ENCODE results near the gene OXER1. TPM values are rescaled to one million over a fixed set of nuclear protein-coding genes. Genes with fewer than 3 reads are reported as not detected.

Gene OXER1
- total and polyA plus RNA-seq, 9 of the 15 experiments (the other 6 are each of a cell fraction or from before 2014, with no cell fraction given), result not detected

- no peak overlapping the region for H2AFZ ChIP-seq (ENCODE audit: low read depth, low read length)
- no peak overlapping the region for H3K9ac ChIP-seq (ENCODE audit: insufficient read depth in 1 of 2, low read depth in 2 of 2, low read length in 2 of 2)
- H4K20me1 ChIP-seq (replicated peaks; ENCODE audit: control insufficient read depth, insufficient read depth, low read length), result peaks cover 8% of the 10 kb centered on the region
- no peak for DNase-seq (ENCODE audit: extremely low read depth in 1 of 4, low spot score in 3 of 4)
- no TSS peak for BruUV-seq (replicated peaks)
- ATAC-seq, result no peak
- FAIRE-seq, result no peak
- intact Hi-C loops (cut with micrococcal nuclease), result no loop called here
- no peak overlapping the region for H3K4me2 ChIP-seq (ENCODE audit: insufficient read depth, low read length)
- H3K79me2 ChIP-seq (ENCODE audit: control insufficient read depth, insufficient read depth, low read length), result no peaks in the 10 kb centered on the region
- H3K4me3 ChIP-seq, result no peak overlapping the region
- no peaks in the 10 kb centered on the region for H3K9me3 ChIP-seq (replicated peaks; ENCODE audit: control insufficient read depth, insufficient read depth, low read depth, low read length)
- in situ Hi-C loops (cut with MboI), result no loop called here
- TF ChIP-seq PPARD (CRISPR knock-in tag; IDR thresholded peaks at IDR 0.05) (no peak), ZNF57 (CRISPR knock-in tag; IDR thresholded peaks at IDR 0.05) (no peak), BACH1 (tag; IDR thresholded peaks at IDR 0.05) (no peak), MIER1 (IDR thresholded peaks at IDR 0.05; ENCODE audit: low read depth) (no peak), LCOR (CRISPR knock-in tag; IDR thresholded peaks at IDR 0.05) (no peak), ZNF699 (CRISPR knock-in tag; IDR thresholded peaks at IDR 0.05; ENCODE audit: insufficient replicate concordance) (no peak), ZNF316 (IDR thresholded peaks at IDR 0.05) (no peak), HOXB6 (CRISPR knock-in tag; IDR thresholded peaks at IDR 0.05; ENCODE audit: borderline replicate concordance) (no peak), ZKSCAN8 (CRISPR knock-in tag; IDR thresholded peaks at IDR 0.05) (no peak), TRIM25 (IDR thresholded peaks at IDR 0.05; ENCODE audit: borderline replicate concordance) (no peak), ZNF584 (CRISPR knock-in tag; IDR thresholded peaks at IDR 0.05; ENCODE audit: low read depth) (no peak)
- H3K27me3 ChIP-seq (ENCODE audit: control insufficient read depth in 2 of 2, insufficient read depth in 2 of 2, low read length in 2 of 2), result peaks cover 6 to 66% of the 10 kb centered on the region in 2 experiments; a peak in 4 of 5 replicates
- no peak overlapping the region for H3K27ac ChIP-seq (ENCODE audit: extremely low read depth, low read depth, low read length)
- POLR2A ChIA-PET, result interaction anchor here (0.7 kb wide), 1 partner anchor 10 kb away, joined by 3 read pairs; no protein-coding TSS in a partner anchor
- H3K4me1 ChIP-seq (replicated peaks in 1 of 2; ENCODE audit: control insufficient read depth in 2 of 2, insufficient read depth in 2 of 2, low read length in 2 of 2), result peaks cover 0 to 18% of the 10 kb centered on the region in 2 experiments; a peak in 1 of 5 replicates
- CTCF ChIA-PET (ENCODE audit: low intra/inter-chr PET ratio), result no interaction called here
- WGBS (ENCODE audit: insufficient coverage, low coverage, missing lambda C conversion rate), result 0% methylated on average over 1 of the region's 1 CpG
- H3K9me1 ChIP-seq (ENCODE audit: control insufficient read depth, insufficient read depth, low read length), result no peaks in the 10 kb centered on the region
- H3K36me3 ChIP-seq (ENCODE audit: control insufficient read depth, insufficient read depth, low read length), result no peaks in the 10 kb centered on the region
Measured at GRCh38 chr2:42758751-42759150, 5.2 kb downstream of the OXER1 start.
